ENCODE measurements around the gene PIP5KL1. TPM values are rescaled to one million over a fixed set of nuclear protein-coding genes. Genes with fewer than 3 reads are reported as not detected.

PIP5KL1 gene
- total and polyA plus RNA-seq, 2 of the 4 experiments (the other 2 are of a cell fraction): 0.36 to 3.6 TPM

GRCh38 chr9:127970401-127971313 lies 40.1 kb upstream of the PIP5KL1 start:
- Histone ChIP-seq H2BK20ac (ENCODE audit: low read depth, low read length) (no peak overlapping the region), H2AFZ (replicated peaks; ENCODE audit: low read length, poor library complexity) (no peak overlapping the region), H3K9me1 (ENCODE audit: insufficient read depth, low read length) (peaks cover 37% of the 10 kb centered on the region), H3K9ac (ENCODE audit: low read depth, low read length) (no peak overlapping the region), H3K9me3 (ENCODE audit: control insufficient read depth, insufficient read depth, low read length) (no peaks in the 10 kb centered on the region), H3K36me3 (ENCODE audit: control insufficient read depth, insufficient read depth, low read length) (no peaks in the 10 kb centered on the region), H3K18ac (ENCODE audit: low read depth, low read length) (no peak overlapping the region), H3K4me3 (ENCODE audit: insufficient read depth, low read depth, low read length) (no peak overlapping the region), H2AK5ac (ENCODE audit: low read depth, low read length) (0 out of 2 replicates have a peak overlapping the region, but pooled peaks have one; percentile 17), H4K8ac (ENCODE audit: low read depth in 2 of 2, low read length in 2 of 2) (no peak overlapping the region; a peak in 1 of 4 replicates), H3K14ac (replicated peaks; ENCODE audit: low read depth, low read length) (no peak overlapping the region), H3K4me2 (ENCODE audit: low read depth, low read length) (no peak overlapping the region), H2AK9ac (replicated peaks; ENCODE audit: low read depth, low read length, poor library complexity) (no peak overlapping the region), H3K23ac (ENCODE audit: low read depth, low read length) (peak overlapping the region; percentile 37; the same call in 1 of the 2 replicates), H3K27ac (ENCODE audit: insufficient read depth, low read length) (no peak overlapping the region), H3K4ac (ENCODE audit: low read depth, low read length) (no peak overlapping the region; the same call in 1 of the 2 replicates), H2BK15ac (ENCODE audit: low read depth, low read length) (no peak overlapping the region), H2BK5ac (ENCODE audit: low read depth, low read length, poor library complexity, severe bottlenecking) (no peak overlapping the region), H3K27me3 (ENCODE audit: control insufficient read depth, insufficient read depth, low read length) (no peaks in the 10 kb centered on the region), H4K91ac (ENCODE audit: insufficient read depth, low read depth, low read length) (no peak overlapping the region), H3K79me1 (ENCODE audit: low read depth in 1 of 2, low read length in 2 of 2) (peaks cover 38 to 89% of the 10 kb centered on the region in 2 experiments), H4K5ac (ENCODE audit: low read depth, low read length) (no peak overlapping the region), H4K20me1 (ENCODE audit: insufficient read depth, low read length) (peaks cover 51% of the 10 kb centered on the region), H3K56ac (ENCODE audit: extremely low read depth, insufficient read depth, low read length) (no peak overlapping the region), H2BK120ac (ENCODE audit: low read depth, low read length) (no peak overlapping the region), H3K4me1 (ENCODE audit: control insufficient read depth, insufficient read depth, low read length) (peaks cover 60% of the 10 kb centered on the region)
- TF ChIP-seq MXI1 (IDR thresholded peaks at IDR 0.05; ENCODE audit: borderline replicate concordance, low read depth, low read length): no peak
- no peak for TF ChIP-seq MAZ (IDR thresholded peaks at IDR 0.05; ENCODE audit: borderline replicate concordance, low read depth, low read length)
- no peak for TF ChIP-seq ELK1 (IDR thresholded peaks at IDR 0.05; ENCODE audit: borderline replicate concordance, low read depth, low read length)
- WGBS, 2 experiments (ENCODE audit: extremely low coverage in 2 of 2, insufficient read length in 1 of 2): 71% methylated on average over 11 of the region's 16 CpGs; no CpG with 5 or more reads in 1 of the 2 experiments
- BruUV-seq (replicated peaks): no TSS peak
- POLR2A ChIA-PET (ENCODE audit: unreplicated experiment): no interaction called here
- in situ Hi-C loops (cut with MboI; ENCODE audit: low sequenced_read_pairs) (no loop called here), dilution Hi-C loops (cut with HindIII; ENCODE audit: low sequenced_read_pairs, unreplicated experiment) (no loop called here), intact Hi-C loops (cut with micrococcal nuclease) (no loop called here)
- DNase-seq (no peak), ATAC-seq (ENCODE audit: low read depth) (no peak)
- CTCF ChIA-PET: interaction anchor here (0.9 kb wide), 1 partner anchor 27 kb away, joined by 4 read pairs; no protein-coding TSS in a partner anchor

All from IMR-90 (cell line).